Stimulated activated CD4-positive, alpha-beta T cell treated with anti-CD3 and anti-CD28 coated beads, Interleukin-2, amount 100 ng/mL, for 24 hours (primary cell): ENCODE measurements around the gene GM2A.

ENCODE experiments used
- DNase-seq, 2 donors: peaks; one replicate each; pipeline ENCODE4 v3.0.0-alpha.2; 2020

Gene GM2A

GRCh38 chr5:151252762-151253604 lies at the start of gene GM2A:
TSS of gene GM2A (plus strand) at chr5:151253185. CDS start at chr5:151253217, 32 bp downstream.
- peak; percentile 99 for DNase-seq

- no peak for DNase-seq
Measured at GRCh38 chr5:151204051-151204450, 48.9 kb upstream of the GM2A start.

DNA sequence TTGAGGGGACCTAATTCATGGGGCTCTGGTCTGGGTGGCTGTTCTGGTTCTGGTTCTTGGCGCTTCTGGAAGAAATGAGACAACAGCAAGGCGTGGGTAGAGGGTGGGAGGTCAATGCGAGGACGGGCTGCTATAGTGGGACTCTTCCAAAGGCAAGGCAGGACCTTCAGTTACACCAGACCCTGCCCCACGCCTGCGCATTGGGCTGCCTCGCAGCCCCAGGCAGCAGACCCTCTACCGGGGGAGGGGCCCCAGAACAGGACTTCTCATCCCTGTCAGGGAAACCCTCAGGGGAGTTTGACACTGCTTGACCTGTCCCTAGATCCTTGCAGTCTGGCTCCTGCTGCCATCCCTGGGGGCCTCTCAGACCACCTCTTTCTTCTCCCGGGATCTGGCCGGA lies 47.6 kb upstream of the GM2A start:
- peak in 1 of 2 donors; percentile 14 for DNase-seq

DNA sequence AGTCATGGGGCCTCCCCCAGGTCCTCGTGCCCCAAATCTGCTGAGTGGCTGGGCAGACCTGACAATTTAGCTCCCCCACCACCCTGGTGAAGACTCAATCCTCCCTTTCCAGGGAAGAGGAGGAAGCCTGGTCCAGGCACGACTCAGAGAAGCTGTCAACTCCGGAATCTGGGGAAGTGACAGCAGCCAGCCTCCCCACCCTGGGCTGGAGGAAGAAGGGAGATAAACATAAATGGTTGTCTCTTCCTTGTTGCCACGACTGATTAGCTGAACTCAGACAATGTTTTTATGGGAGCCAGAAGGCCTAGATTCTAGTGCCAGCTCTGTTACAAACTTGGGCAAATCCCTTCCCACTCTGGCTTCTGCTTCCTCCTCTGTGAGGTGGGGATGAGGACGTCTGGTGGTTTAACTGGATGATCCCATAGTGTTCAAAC lies 44.5 kb upstream of the GM2A start:
- peak in 1 of 2 donors; percentile 14 for DNase-seq

- DNase-seq = peak in 1 of 2 donors; percentile 17
Measured at GRCh38 chr5:151212406-151212798, 40.6 kb upstream of the GM2A start.

DNA sequence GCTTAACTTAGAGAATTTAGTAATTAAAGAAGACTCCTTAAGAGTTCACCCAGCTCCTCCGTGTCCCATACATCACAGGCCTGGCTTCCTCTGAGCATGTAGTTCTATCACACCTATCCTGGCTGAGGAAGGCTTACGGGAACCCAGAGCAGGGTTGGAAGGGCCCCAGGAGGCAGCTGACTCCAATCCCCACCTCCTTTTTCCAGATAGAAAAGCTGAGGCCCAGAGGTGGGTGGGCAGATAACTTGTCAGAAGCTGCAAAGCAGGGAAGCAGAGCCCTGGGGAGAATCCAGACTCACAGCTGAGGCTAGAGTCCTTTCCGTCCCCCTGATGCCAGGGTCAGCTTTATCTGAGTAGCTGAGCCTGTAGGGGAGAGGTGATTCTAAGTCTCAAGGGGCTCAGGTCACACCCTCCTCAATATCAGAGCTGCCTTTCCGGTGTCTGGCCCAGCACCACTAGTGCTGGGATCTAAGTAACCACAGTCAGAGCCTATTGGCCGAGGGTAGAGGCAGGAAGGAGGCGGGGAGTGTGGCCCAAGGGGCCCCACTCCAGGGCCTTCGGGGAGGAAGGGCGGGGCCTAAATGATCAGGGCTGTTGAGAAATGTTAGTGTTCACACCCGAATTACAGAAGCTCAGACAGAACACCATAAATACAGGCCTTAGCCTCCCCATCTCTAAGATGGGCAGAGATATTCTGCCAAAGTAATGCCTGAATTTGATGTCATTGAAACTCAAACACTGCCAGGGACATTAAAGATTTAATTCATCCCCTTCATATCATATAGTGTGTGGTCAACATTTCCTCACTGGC lies 39.0 kb upstream of the GM2A start:
- peak; percentile 84 to 86 for DNase-seq

DNA sequence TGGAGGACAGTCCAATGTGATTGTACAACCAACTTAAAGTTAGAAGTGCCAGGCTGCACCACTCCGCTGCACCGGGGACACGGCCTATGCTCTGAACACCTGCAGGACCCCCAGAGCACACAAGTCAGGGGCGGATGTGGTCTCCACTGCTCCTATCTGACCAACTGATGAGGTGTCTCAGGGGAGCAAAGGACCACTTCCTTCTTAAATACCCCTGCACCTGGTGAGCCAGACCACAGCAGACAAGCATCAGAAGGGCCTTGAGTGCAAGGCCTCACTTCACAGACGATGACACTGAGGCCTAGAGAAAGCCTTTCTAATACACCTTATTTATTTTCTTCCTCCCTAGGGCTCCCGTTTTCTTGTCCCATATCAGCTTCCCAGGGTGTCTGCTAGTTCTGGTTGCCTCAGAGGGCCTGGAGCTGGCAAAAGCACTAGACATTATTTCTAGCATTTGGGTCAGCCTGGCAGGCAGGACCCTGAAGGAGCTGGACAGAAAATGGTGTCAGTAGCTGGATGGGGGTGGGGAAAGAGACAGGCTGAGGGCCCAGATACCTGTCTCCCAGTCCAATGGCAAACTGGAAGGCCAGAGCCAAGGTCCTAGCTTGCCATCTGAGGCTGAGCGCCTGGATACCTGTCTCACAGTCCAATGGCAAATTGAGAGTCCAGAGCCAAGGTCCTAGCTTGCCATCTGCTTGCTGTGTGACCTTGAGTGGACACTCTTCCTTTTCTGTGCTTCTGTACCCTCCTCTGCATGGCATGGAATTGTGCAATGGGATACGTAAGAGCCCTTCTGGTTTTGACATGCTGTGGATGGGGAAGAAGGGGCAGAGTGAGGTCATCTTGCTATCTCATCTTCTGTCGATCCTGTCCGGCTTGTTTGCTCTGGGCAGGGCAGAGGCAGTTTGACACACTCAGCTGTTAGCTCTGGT lies 38.1 kb upstream of the GM2A start:
- DNase-seq = no peak

GRCh38 chr5:151215546-151215880 lies 37.5 kb upstream of the GM2A start:
- no peak for DNase-seq

GRCh38 chr5:151216781-151217180 lies 36.2 kb upstream of the GM2A start:
- no peak for DNase-seq

DNA sequence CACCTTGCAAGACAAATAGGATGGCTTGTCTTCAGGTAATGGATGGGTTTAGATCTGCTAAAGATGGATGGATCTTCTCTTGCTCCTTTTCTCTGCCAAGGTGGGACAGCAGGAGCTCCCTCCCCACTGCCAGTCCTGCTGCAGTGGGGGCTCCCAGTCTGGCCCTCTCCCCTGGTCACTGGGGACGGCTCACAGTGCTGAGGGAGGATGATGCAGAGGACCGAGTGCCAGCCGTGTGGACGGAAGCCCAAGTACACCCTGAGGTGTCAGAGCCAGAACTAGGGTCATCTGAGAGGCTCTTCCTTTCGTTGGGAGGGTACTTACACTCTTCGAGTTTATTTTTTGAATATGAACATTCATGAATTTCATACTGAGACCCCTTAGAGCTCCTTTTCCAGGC lies 34.8 kb upstream of the GM2A start:
- DNase-seq = no peak

DNA sequence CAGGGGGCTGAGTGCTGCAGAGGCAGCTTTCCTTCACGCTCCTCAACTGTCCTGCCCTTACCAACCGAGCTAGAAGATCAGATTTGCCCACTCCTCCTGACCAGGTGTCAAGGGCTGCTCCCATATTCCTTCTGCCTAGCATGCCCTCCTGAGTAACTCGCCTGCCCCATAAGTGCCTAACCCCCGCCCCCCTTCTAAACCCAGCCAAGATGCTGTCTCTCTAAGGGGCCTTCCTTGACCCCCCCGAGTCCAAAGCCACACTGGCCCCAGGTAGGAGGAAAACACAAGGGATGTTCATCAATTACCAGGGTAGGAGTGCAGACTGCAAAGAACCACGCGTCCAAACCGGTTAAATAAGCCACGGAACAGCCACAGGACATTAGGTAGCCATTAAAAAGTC lies 33.8 kb upstream of the GM2A start:
- no peak for DNase-seq

GRCh38 chr5:151219789-151220188 lies 33.2 kb upstream of the GM2A start:
- no peak for DNase-seq

DNA sequence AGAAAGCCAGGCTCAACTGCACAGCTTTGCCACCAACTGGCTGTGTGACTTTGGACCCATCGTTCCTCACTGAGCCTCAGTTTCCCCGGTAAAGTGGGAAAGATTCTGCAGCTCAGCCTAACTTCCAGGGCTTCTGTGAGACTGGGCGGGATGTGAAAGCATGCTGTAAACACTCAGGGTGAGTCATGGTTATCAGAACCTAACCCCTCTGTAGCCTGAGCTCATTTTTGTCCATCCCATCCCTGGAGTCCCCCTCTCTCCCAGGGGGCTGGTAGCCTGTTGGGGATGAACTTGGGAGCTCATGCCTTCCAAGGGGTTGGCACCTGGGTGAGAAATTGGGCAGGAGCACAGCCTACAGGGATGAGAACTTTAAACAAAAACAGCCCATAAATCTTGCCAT lies 31.4 kb upstream of the GM2A start:
- no peak for DNase-seq

- no peak for DNase-seq
Measured at GRCh38 chr5:151222054-151222789, 30.8 kb upstream of the GM2A start.

DNA sequence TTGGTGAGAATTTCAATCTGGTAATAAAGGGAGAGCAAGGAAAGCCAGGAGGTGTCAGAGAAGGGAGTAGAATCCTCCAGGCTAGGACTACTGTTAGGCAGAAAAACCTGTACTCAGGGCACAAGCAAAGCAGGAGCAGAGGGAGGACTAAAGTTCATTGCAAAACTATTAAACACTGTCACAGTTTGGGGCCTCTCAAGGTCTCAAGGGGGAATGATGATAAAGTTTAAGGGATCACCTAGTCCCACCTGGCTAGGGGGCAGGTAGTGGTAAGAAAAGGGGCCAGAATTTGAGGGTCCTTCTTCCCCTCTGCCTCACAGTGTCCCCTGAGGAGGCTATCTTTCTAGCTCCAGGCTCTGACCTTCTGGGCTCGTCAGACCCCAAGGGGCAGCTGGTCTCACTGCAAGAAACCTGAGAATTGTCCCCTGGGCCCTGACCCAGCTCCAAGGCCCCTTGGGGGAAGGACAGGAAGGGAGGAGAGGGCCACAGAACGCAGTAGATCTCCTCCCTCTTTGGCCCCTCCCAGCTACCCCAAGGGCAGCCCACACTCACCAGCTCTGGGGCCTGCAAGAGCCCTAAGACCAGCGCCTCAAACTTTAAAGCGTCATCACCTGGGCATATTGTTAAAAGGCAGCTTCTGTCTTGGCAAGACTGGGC lies 30.1 kb upstream of the GM2A start:
- peak; percentile 50 to 57 for DNase-seq

DNA sequence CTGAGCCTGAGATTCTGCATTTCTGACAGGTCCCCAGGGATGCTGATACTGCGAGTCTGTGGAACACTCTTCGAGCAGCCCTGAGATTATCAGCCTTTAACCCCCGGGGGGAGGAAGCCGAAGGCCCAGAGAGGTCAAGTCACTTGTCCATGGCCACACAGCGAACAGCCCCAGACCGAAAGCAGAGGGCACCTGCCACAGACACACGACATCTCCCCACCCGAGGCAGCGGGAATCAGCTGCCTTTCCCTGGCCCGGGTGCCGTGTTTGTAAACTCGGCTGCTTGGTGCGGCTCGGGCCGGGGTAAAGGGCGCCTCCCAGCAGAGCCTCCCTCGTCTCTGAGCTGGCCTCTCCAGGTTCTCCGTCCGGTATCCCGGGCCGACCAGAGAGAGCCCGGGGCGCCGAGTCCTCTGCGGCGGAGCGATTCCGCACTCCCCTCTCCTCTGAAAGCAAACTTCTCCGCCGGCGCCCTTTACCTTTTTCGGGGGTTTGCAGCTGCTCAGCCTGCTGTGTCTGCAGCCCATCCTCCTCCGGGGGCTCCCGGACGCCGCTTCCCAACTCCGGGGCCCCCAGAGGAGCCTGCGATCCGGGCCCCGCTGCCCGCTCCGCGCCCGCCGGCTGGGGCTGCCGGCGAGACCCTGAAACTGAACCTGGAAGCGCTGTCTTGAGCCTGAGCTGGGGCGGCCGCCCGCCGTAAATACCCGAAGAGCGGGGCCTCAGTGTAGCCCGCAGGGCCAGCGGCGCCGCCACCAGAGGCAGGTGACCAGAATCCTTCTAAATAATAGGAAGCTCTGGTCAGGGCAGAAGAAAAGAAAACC lies 29.3 kb upstream of the GM2A start, which contains the start of gene CCDC69:
Gene CCDC69, minus strand, starts transcription at position 646 of the 818 bp plus-strand sequence. Its CDS starts 122 bp downstream, at position 524.
- DNase-seq = peak; percentile 62 to 69

DNA sequence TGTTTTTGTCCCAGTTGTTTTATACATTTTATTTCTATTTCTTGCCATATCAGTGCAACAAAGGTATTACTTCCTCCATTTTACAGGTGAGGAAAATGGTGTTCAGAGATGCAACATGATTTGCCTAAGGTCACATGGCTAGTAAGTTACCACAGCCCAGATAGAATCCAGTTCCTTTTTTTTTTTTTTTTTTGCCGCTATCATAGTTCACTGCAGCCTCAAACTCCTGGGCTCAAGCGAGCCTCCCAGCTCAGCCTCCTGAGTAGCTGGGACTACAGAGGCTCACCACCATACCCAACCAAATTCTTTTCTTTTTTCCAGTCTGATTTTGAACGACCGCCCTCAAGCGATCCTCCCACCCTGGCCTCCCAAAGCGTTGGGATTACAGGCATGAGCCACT lies 28.6 kb upstream of the GM2A start:
- DNase-seq = no peak

DNA sequence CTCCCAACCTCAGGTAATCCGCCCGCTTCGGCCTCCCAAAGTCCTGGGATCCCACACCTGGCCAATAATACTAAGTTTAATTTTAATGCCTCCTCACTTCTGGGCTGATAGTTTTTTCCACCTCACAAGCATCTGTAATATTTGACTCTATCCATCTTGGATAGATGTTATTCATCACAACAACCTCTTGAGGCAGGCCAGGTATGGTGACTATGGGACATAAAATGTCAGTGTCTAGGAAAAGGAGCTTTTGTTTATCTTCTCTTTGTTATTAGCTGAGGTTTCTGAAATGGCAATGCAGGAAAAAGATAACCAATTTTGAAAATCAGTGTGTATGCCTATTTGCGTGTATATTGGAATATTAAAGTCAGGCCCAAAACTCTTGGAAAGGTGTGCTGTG lies 27.9 kb upstream of the GM2A start:
- DNase-seq = no peak

DNA sequence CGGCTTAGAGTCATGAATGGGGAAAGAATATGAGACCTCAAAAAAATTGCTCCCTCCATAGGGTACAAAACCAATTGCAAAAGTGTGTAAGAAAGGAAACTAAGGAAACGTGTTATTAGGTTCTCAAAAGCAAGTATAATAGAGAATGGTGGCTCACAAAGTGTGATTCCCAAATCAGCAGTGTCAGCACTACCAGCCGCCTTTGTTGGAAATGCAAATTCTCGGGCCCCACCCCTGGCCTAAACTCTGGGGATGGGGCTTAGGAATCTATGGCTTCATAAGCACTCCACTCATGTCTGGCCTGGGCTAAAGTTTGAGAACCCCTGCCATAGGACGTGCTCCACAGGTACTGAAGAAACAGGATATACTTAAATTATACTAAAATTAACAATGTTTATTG lies 27.5 kb upstream of the GM2A start:
- DNase-seq = no peak

DNA sequence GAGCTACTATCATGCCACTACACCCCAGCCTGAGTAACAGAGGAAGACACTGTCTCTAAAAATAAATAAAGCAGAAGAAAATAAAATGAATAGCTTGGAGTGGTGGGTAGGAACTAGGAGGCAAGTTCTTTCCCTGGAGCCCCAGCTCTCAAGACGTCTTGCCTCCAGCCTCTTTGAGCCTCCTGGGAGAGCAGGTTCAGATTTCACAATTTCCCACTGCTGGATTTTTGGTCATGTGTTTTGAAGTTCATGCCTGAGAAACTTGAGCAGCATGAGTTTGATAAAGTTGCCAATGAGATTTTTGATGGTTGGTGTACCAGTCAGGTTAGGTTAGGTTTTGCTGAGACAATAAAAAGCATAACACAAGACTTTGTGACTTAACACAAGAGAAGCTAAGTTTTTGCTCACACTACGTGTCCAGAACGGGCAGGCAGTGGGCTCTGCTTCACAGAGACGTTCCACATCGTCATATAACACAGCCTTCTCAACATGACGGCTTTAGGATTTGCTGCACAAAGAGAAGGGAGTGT lies 25.0 kb upstream of the GM2A start:
- no peak for DNase-seq
